GM12878 (cell line): ENCODE data around the gene MAT1A. TPM values are rescaled to one million over a fixed set of nuclear protein-coding genes. Genes with fewer than 3 reads are reported as not detected.

Experiments
- ATAC-seq: fragments of 200-7000 bp; cut with Tn5 transposase; 3 replicates; pipeline ENCODE4 v1.9.1; 2020; ENCODE audit warnings: mild to moderate bottlenecking, moderate library complexity
- BruUV-seq: library from RNA; stranded (reverse); fragments of 400-500 nt; replicated peaks from 2 replicates; lab custom pipeline; 2021; lab: Mats Ljungman, UMichigan
- CTCF ChIA-PET: fragments of 300-600 bp; sonication (Branson Sonifier 250); formaldehyde crosslinking; extraction: SDS; loops from one replicate; lab custom pipeline; 2021; ENCODE audit warnings: inconsistent platforms; lab: Yijun Ruan, JAX
- POLR2A ChIA-PET: fragments of 350-600 bp; formaldehyde crosslinking; extraction: SDS; loops from one replicate; lab custom pipeline; 2021; ENCODE audit warnings: inconsistent platforms; lab: Charles Lee
- RAD21 ChIA-PET: fragments of 300-600 bp; sonication (Branson Sonifier 250); formaldehyde crosslinking; loops from one replicate; lab custom pipeline; 2023; ENCODE audit warnings: antibody characterized with exemption; ENCODE audit not compliant: unreplicated experiment; lab: Charles Lee
- SMC1A ChIA-PET: fragments of 300-600 bp; sonication (Branson Sonifier 250); formaldehyde crosslinking; loops from one replicate; lab custom pipeline; 2023; ENCODE audit not compliant: unreplicated experiment, uncharacterized antibody; lab: Charles Lee
- DNase-seq: peaks from one replicate; pipeline ENCODE4 v3.0.0-alpha.2; 2011; ENCODE audit warnings: low read depth, low spot score
- FAIRE-seq: peaks from 3 replicates; lab custom pipeline; 2011; peaks lifted over from hg19 to GRCh38; lab: Jason Lieb, UNC
- H2AFZ ChIP-seq: 2 replicates; pipeline ENCODE4 v1.6.0; 2011; ENCODE audit warnings: low read depth, low read length, control low read depth; ENCODE audit not compliant: control insufficient read depth
- H3K27ac ChIP-seq: 2 replicates; pipeline ENCODE4 v1.5.1; 2011; ENCODE audit warnings: control low read depth; ENCODE audit not compliant: control insufficient read depth, insufficient read depth
- H3K27me3 ChIP-seq, 2 experiments: replicated peaks in 1 of 2; 2 replicates each; pipeline versions ENCODE4 v1.6.0 to v1.6.1; 2011; ENCODE audit warnings: low read length in 1 of 2; ENCODE audit not compliant: control insufficient read depth in 2 of 2, insufficient read depth in 2 of 2
- H3K36me3 ChIP-seq, 2 experiments: 2 replicates each; pipeline ENCODE4 v1.5.1; 2011; ENCODE audit warnings: low read length in 1 of 2; ENCODE audit not compliant: control insufficient read depth in 2 of 2, insufficient read depth in 2 of 2
- H3K4me1 ChIP-seq: 2 replicates; pipeline ENCODE4 v1.6.1; 2011; ENCODE audit warnings: mild to moderate bottlenecking, low read length, moderate library complexity, mixed read lengths; ENCODE audit not compliant: control insufficient read depth, insufficient read depth
- H3K4me2 ChIP-seq: 2 replicates; pipeline ENCODE4 v1.6.0; 2011; ENCODE audit warnings: control low read depth; ENCODE audit not compliant: control insufficient read depth, insufficient read depth
- H3K4me3 ChIP-seq: fragments of 200-600 bp; sonication (generic); 2 replicates; pipeline ENCODE4 v1.5.1; 2016
- H3K79me2 ChIP-seq: 2 replicates; pipeline ENCODE4 v1.6.0; 2011; ENCODE audit warnings: low read length; ENCODE audit not compliant: control insufficient read depth, insufficient read depth
- H3K9ac ChIP-seq: 2 replicates; pipeline ENCODE4 v1.8.0; 2011; ENCODE audit warnings: low read length, control low read depth, mixed read lengths; ENCODE audit not compliant: control insufficient read depth, insufficient read depth
- H3K9me3 ChIP-seq: replicated peaks from 3 replicates; pipeline ENCODE4 v1.5.1; 2011; ENCODE audit warnings: mild to moderate bottlenecking, low read length; ENCODE audit not compliant: control insufficient read depth, insufficient read depth
- H4K20me1 ChIP-seq: 2 replicates; pipeline ENCODE4 v1.6.0; 2011; ENCODE audit not compliant: control insufficient read depth, insufficient read depth
- CHD2 ChIP-seq: IDR thresholded peaks from 2 replicates; pipeline ENCODE4 v1.6.1; 2011; ENCODE audit warnings: low read depth, low read length, improper control_type of control experiment, borderline replicate concordance
- EGR1 ChIP-seq, 2 experiments: IDR thresholded peaks; 1 replicate in 1 of 2; 2 replicates in 1 of 2; pipeline ENCODE4 v1.6.1; 2011 to 2012; ENCODE audit warnings: low read depth in 2 of 2, low read length in 2 of 2, borderline replicate concordance in 1 of 2, mild to moderate bottlenecking in 1 of 2, moderate library complexity in 1 of 2
- JUNB ChIP-seq: IDR thresholded peaks from 2 replicates; pipeline ENCODE4 v1.6.1; 2016; ENCODE audit warnings: antibody characterized with exemption, mild to moderate bottlenecking
- MEF2A ChIP-seq: IDR thresholded peaks from 2 replicates; pipeline ENCODE4 v1.6.1; 2011; ENCODE audit warnings: low read depth, mild to moderate bottlenecking, low read length, moderate library complexity; ENCODE audit not compliant: insufficient read depth
- NFYB ChIP-seq: IDR thresholded peaks from 2 replicates; pipeline ENCODE4 v1.6.1; 2011; ENCODE audit warnings: low read depth, mild to moderate bottlenecking, low read length, improper control_type of control experiment, moderate library complexity; ENCODE audit not compliant: insufficient read depth
- RAD21 ChIP-seq: IDR thresholded peaks from 2 replicates; pipeline ENCODE4 v1.6.1; 2011; ENCODE audit warnings: mild to moderate bottlenecking, low read depth, low read length, moderate library complexity; ENCODE audit not compliant: insufficient read depth
- RELA ChIP-seq: fragments of 450-650 bp; IDR thresholded peaks from 2 replicates; pipeline ENCODE4 v1.8.0; 2014; ENCODE audit warnings: borderline replicate concordance; ENCODE audit not compliant: partially characterized antibody
- SUPT20H ChIP-seq: IDR thresholded peaks from 2 replicates; pipeline ENCODE4 v1.6.1; 2011; ENCODE audit warnings: low read depth, mild to moderate bottlenecking, low read length, moderate library complexity, borderline replicate concordance; ENCODE audit not compliant: control insufficient read depth
- ZBTB11 ChIP-seq: fragments of 450-650 bp; formaldehyde crosslinking; IDR thresholded peaks from 2 replicates; pipeline ENCODE4 v1.5.0; 2022; ENCODE audit warnings: mild to moderate bottlenecking, missing genetic modification characterization
- WGBS: methylation state at CpG from one replicate; pipeline ENCODE4 v1.1.6; 2016; ENCODE audit warnings: low lambda C conversion rate; ENCODE audit not compliant: insufficient replicate concordance, insufficient coverage; ENCODE audit errors: missing lambda C conversion rate; 5-methylcytosine and 5-hydroxymethylcytosine counted together
- in situ Hi-C: fragments of 300-500 bp; cut with MboI; formaldehyde crosslinking; loops from 9 replicates; pipeline ENCODE4 v1.14.3; 2018; ENCODE audit warnings: mixed read lengths
- intact Hi-C: fragments of 100-400 bp; cut with micrococcal nuclease; formaldehyde crosslinking; loops from one replicate; pipeline ENCODE4 v1.14.2; 2022; ENCODE audit not compliant: unreplicated experiment
- polyA plus RNA-seq, 11 experiments: library from polyadenylated mRNA; depleted of rRNA in 4 of 11; unstranded in 6 of 11; stranded (reverse) in 5 of 11; fragments of >200 nt; fragmentation: Nextera tagmentation in 4 of 11; fragmentation: Illumina TruSeq in 1 of 11; extraction: Ambion mirVana in 4 of 11; extraction: Trizol in 1 of 11; gene quantifications; 1 replicate in 1 of 11; 2 replicates in 10 of 11; pipeline versions ENCODE4 v1.2.1 to v1.2.3, GENCODE V29; 2011 to 2016; ENCODE audit warnings: inconsistent platforms in 2 of 11, missing spikeins in 2 of 11, low read depth in 1 of 11
- total RNA-seq, 4 experiments: library from RNA; depleted of rRNA in 3 of 4; stranded (reverse); fragments of >200 nt in 3 of 4; fragmentation: Illumina TruSeq in 1 of 4; extraction: Trizol in 1 of 4; gene quantifications; 2 replicates each; pipeline versions ENCODE4 v1.2.1 to v1.2.3, GENCODE V29; 2013 to 2021

Gene MAT1A
- total and polyA plus RNA-seq, 10 of the 15 experiments (the other 5 are each of a cell fraction or from before 2014, with no cell fraction given): 0.23 TPM; not detected in 9

- TF ChIP-seq ZBTB11 (CRISPR knock-in tag): no peak
- no peak for TF ChIP-seq EGR1 (IDR thresholded peaks at IDR 0.05; ENCODE audit: borderline replicate concordance in 1 of 2, low read depth in 2 of 2, low read length in 2 of 2)
These were observed 6.3 kb downstream of the MAT1A start (continued) for GRCh38 chr10:80283119-80283518.

GRCh38 chr10:80281784-80282765, 7.4 kb downstream of the MAT1A start:
- H2AFZ ChIP-seq: no peak overlapping the region
- CTCF ChIA-PET: no interaction called here
- POLR2A ChIA-PET: no interaction called here
- no peaks in the 10 kb centered on the region for H4K20me1 ChIP-seq
- no peak overlapping the region for H3K4me2 ChIP-seq
- ATAC-seq: no peak
- H3K27ac ChIP-seq: no peak overlapping the region
- H3K9me3 ChIP-seq: no peaks in the 10 kb centered on the region
- FAIRE-seq: no peak
- peaks cover 0 to 3% of the 10 kb centered on the region in 2 experiments; a peak in 2 of 4 replicates for H3K27me3 ChIP-seq
- no peak overlapping the region for H3K9ac ChIP-seq
- RAD21 ChIA-PET: no interaction called here
- DNase-seq: no peak
- intact Hi-C loops (no loop called here), in situ Hi-C loops (no loop called here)
- no peaks in the 10 kb centered on the region for H3K4me1 ChIP-seq
- 10% methylated on average over 9 of the region's 9 CpGs for WGBS
- H3K79me2 ChIP-seq: no peaks in the 10 kb centered on the region
- SMC1A ChIA-PET: no interaction called here
- BruUV-seq: no TSS peak
- H3K36me3 ChIP-seq: no peaks in the 10 kb centered on the region
- H3K4me3 ChIP-seq: no peak overlapping the region
- no peak for TF ChIP-seq NFYB
- no peak for TF ChIP-seq JUNB
- no peak for TF ChIP-seq RELA
- TF ChIP-seq CHD2: no peak
- TF ChIP-seq MEF2A: no peak
- TF ChIP-seq SUPT20H: no peak
- no peak for TF ChIP-seq RAD21
